ENCODE measurements around the gene CPHXL.

The CPHXL gene

GRCh38 chr16:75726390-75726789 lies at the start of gene CPHXL:
Gene CPHXL (minus strand): TSS chr16:75726490. CDS start chr16:75726442, 48 bp downstream.
- DNase-seq (ENCODE audit: low read depth) = no peak

- DNase-seq (ENCODE audit: low read depth) = no peak
These were observed 47.9 kb upstream of the CPHXL start for GRCh38 chr16:75774197-75774596.

- no peak for DNase-seq (ENCODE audit: low read depth)
These were observed 43.8 kb upstream of the CPHXL start for GRCh38 chr16:75770051-75770450.

GRCh38 chr16:75764154-75764768 lies 38.0 kb upstream of the CPHXL start:
- peak; percentile 31 for DNase-seq (ENCODE audit: low read depth)

- no peak for DNase-seq (ENCODE audit: low read depth)
These were observed 36.9 kb upstream of the CPHXL start for GRCh38 chr16:75763204-75763603.

GRCh38 chr16:75762746-75763145 lies 36.5 kb upstream of the CPHXL start:
- DNase-seq (ENCODE audit: low read depth) = no peak

- DNase-seq (ENCODE audit: low read depth) = no peak
These were observed 34.8 kb upstream of the CPHXL start for GRCh38 chr16:75761108-75761507.

GRCh38 chr16:75760018-75760519 lies 33.8 kb upstream of the CPHXL start:
- DNase-seq (ENCODE audit: low read depth) = no peak

GRCh38 chr16:75758215-75758614 lies 31.9 kb upstream of the CPHXL start:
- peak; percentile 38 for DNase-seq (ENCODE audit: low read depth)

GRCh38 chr16:75754141-75754540 lies 27.9 kb upstream of the CPHXL start:
- DNase-seq (ENCODE audit: low read depth) = no peak

- DNase-seq (ENCODE audit: low read depth) = no peak
These were observed 24.2 kb upstream of the CPHXL start for GRCh38 chr16:75750528-75750927.

GRCh38 chr16:75746359-75746758 lies 20.1 kb upstream of the CPHXL start:
- DNase-seq (ENCODE audit: low read depth) = no peak

GRCh38 chr16:75745823-75746222 lies 19.5 kb upstream of the CPHXL start:
- no peak for DNase-seq (ENCODE audit: low read depth)

GRCh38 chr16:75745242-75745641 lies 19.0 kb upstream of the CPHXL start:
- DNase-seq (ENCODE audit: low read depth) = no peak

GRCh38 chr16:75742424-75743047 lies 16.2 kb upstream of the CPHXL start:
- no peak for DNase-seq (ENCODE audit: low read depth)

- peak; percentile 63 for DNase-seq (ENCODE audit: low read depth)
These were observed 7.3 kb upstream of the CPHXL start for GRCh38 chr16:75733305-75734211.

- no peak for DNase-seq (ENCODE audit: low read depth)
These were observed 6.6 kb upstream of the CPHXL start for GRCh38 chr16:75732871-75733270.

- DNase-seq (ENCODE audit: low read depth) = no peak
These were observed 931 bp upstream of the CPHXL start for GRCh38 chr16:75727221-75727620.

- DNase-seq (ENCODE audit: low read depth) = no peak
These were observed 7.8 kb downstream of the CPHXL start for GRCh38 chr16:75718452-75718851.

- no peak for DNase-seq (ENCODE audit: low read depth)
These were observed 11.6 kb downstream of the CPHXL start for GRCh38 chr16:75714661-75715060.

- no peak for DNase-seq (ENCODE audit: low read depth)
These were observed 15.9 kb downstream of the CPHXL start for GRCh38 chr16:75710344-75710743.

- peak; percentile 8 for DNase-seq (ENCODE audit: low read depth)
These were observed 23.0 kb downstream of the CPHXL start for GRCh38 chr16:75703306-75703705.

- DNase-seq (ENCODE audit: low read depth) = no peak
These were observed 24.0 kb downstream of the CPHXL start for GRCh38 chr16:75702242-75702641.
